ENCODE measurements around the gene CRABP2.

DNA sequence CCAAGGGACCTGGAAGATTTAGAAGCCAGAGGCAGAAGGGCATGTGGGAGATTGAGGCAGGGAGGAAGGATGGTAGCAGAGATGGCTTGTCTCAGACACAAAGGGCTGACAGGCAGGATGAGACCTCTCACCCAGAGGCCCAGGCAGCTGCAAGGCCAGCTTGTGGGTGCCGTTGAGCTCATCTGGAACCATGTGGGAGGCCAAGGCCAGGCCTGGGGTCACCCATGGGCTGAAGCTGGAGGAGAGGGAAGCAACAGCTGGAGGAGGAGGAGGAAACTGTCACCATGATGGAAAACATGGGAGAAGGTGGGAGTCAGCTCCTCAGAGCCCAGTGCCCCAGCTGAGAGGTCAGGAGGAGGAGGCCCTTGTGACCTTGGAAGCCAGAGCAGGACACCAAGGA is 6.4 kb downstream of the CRABP2 start:
- TF ChIP-seq, protein P1, sequence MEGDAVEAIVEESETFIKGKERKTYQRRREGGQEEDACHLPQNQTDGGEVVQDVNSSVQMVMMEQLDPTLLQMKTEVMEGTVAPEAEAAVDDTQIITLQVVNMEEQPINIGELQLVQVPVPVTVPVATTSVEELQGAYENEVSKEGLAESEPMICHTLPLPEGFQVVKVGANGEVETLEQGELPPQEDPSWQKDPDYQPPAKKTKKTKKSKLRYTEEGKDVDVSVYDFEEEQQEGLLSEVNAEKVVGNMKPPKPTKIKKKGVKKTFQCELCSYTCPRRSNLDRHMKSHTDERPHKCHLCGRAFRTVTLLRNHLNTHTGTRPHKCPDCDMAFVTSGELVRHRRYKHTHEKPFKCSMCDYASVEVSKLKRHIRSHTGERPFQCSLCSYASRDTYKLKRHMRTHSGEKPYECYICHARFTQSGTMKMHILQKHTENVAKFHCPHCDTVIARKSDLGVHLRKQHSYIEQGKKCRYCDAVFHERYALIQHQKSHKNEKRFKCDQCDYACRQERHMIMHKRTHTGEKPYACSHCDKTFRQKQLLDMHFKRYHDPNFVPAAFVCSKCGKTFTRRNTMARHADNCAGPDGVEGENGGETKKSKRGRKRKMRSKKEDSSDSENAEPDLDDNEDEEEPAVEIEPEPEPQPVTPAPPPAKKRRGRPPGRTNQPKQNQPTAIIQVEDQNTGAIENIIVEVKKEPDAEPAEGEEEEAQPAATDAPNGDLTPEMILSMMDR (IDR thresholded peaks at IDR 0.05), result no peak
- TF ChIP-seq POLR2AphosphoS5 (IDR thresholded peaks at IDR 0.05), result no peak
